Stimulated activated CD8-positive, alpha-beta memory T cell treated with anti-CD3 and anti-CD28 coated beads, Interleukin-12 subunit alpha, Interleukin-12 subunit beta, amount 100 ng/mL, for 1 hour (primary cell): ENCODE measurements around the gene SAMD3.
"Not testable (repeated sequence)": the region's sequence is repeated elsewhere in the genome, so short reads cannot be mapped to it uniquely, and the experiment has no call there.

Experiments used
- DNase-seq: peaks from one replicate; pipeline ENCODE4 v3.0.0-alpha.2; 2020; ENCODE audit warnings: low read depth

Gene SAMD3

GRCh38 chr6:130129762-130130246 lies 92.9 kb downstream of the SAMD3 start:
- no peak for DNase-seq

- DNase-seq = no peak
Measured at GRCh38 chr6:130128326-130128725, 94.4 kb downstream of the SAMD3 start.

- no peak for DNase-seq
Measured at GRCh38 chr6:130127195-130127594, 95.6 kb downstream of the SAMD3 start.

- no peak for DNase-seq
Measured at GRCh38 chr6:130122243-130122642, 100.5 kb downstream of the SAMD3 start.

- DNase-seq = no peak
Measured at GRCh38 chr6:130120731-130121130, 102.0 kb downstream of the SAMD3 start.

GRCh38 chr6:130119211-130119610 lies 103.5 kb downstream of the SAMD3 start:
- no peak for DNase-seq

- DNase-seq = no peak
Measured at GRCh38 chr6:130118236-130118635, 104.5 kb downstream of the SAMD3 start.

- not testable (repeated sequence) for DNase-seq
Measured at GRCh38 chr6:130117187-130117701, 105.5 kb downstream of the SAMD3 start.

- no peak for DNase-seq
Measured at GRCh38 chr6:130116273-130116672, 106.5 kb downstream of the SAMD3 start.

GRCh38 chr6:130115036-130115435 lies 107.7 kb downstream of the SAMD3 start:
- DNase-seq = no peak

GRCh38 chr6:130113201-130113710 lies 109.5 kb downstream of the SAMD3 start:
- no peak for DNase-seq

- DNase-seq = no peak
Measured at GRCh38 chr6:130111031-130111430, 111.7 kb downstream of the SAMD3 start.

GRCh38 chr6:130107710-130108109 lies 115.0 kb downstream of the SAMD3 start:
- no peak for DNase-seq

GRCh38 chr6:130105996-130106704 lies 116.6 kb downstream of the SAMD3 start:
- no peak for DNase-seq

GRCh38 chr6:130099119-130099518 lies 123.6 kb downstream of the SAMD3 start:
- DNase-seq = no peak

- no peak for DNase-seq
Measured at GRCh38 chr6:130098317-130098716, 124.4 kb downstream of the SAMD3 start.
